ENCODE results near the gene SLC25A1. TPM values are rescaled to one million over a fixed set of nuclear protein-coding genes. Genes with fewer than 3 reads are reported as not detected.
A peak's percentile ranks its signal among the peaks of the same experiment; 100 is the strongest.

SLC25A1 gene
- total and polyA plus RNA-seq, 7 donors = 7.3 to 23.1 (median 10.8) TPM

- H3K36me3 ChIP-seq (ENCODE audit: insufficient read depth in 1 of 2, low read depth in 1 of 2) = peaks cover 7 to 79% of the 10 kb centered on the region in 2 donors
- H3K4me1 ChIP-seq = no peaks in the 10 kb centered on the region
- H3K27ac ChIP-seq = no peak overlapping the region
- peak in 1 of 4 donors; percentile 23 for ATAC-seq
- no peaks in the 10 kb centered on the region for H3K9me3 ChIP-seq
- DNase-seq = no peak
- no peak for TF ChIP-seq CTCF (IDR thresholded peaks at IDR 0.05)
- no peak overlapping the region for H3K4me3 ChIP-seq
- WGBS, 3 donors = 92 to 95% (median 92%) methylated on average over 21 of the region's 21 CpGs
- no peaks in the 10 kb centered on the region for H3K27me3 ChIP-seq (ENCODE audit: insufficient read depth in 3 of 3, low read length in 2 of 3)
- intact Hi-C loops (cut with DNase I) = no loop called here
Observed at GRCh38 chr22:19134176-19134831, 44.2 kb downstream of the SLC25A1 start.

GRCh38 chr22:19133561-19133960 lies 45.0 kb downstream of the SLC25A1 start:
- intact Hi-C loops (cut with DNase I) = no loop called here
- 91 to 95% (median 95%) methylated on average over 13 of the region's 13 CpGs for WGBS, 3 donors

DNA sequence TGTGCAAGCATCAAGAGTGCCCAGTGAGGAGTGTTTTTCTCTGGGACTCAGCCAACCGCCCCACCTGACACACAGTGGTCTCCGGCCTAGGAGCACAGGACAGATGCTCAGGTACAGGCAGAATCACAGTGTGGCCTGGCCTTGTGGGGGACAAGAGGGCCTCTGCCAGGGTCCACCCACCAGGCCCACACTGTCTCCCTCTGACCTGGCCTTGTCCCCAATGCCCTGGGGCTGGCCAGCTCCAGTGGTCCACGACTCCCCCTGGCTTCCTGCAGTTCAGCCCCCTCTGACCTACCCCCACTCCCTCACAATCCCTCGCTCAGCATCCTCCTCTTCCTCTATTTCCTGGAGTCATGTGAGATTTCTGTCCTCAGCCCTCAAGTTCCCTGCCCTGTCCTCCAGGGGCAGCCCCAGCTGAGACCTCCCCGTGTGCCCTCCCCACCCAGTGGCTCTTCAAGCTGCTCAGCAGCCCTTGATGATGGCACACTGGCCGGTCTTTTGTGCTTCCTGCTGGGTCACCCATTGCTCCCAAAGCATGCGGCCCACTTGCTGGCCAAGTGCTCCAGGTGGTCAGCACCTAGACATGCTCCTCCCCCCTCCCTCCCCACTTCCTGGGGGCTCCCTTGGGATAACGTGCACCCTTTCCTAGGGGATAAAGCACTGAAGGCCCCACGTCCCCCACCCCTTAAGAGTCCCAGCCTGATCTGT lies 45.7 kb downstream of the SLC25A1 start:
- no peak for TF ChIP-seq CTCF (IDR thresholded peaks at IDR 0.05)
- no peaks in the 10 kb centered on the region for H3K4me1 ChIP-seq
- no peak overlapping the region for H3K4me3 ChIP-seq
- no peak for DNase-seq
- no peaks in the 10 kb centered on the region for H3K9me3 ChIP-seq
- no peak overlapping the region for H3K27ac ChIP-seq
- H3K27me3 ChIP-seq (ENCODE audit: insufficient read depth in 3 of 3, low read length in 2 of 3) = no peaks in the 10 kb centered on the region
- WGBS, 3 donors = 85 to 91% (median 88%) methylated on average over 9 of the region's 9 CpGs
- no peak for ATAC-seq
- intact Hi-C loops (cut with DNase I) = no loop called here
- H3K36me3 ChIP-seq (ENCODE audit: insufficient read depth in 1 of 2, low read depth in 1 of 2) = peaks cover 4 to 65% of the 10 kb centered on the region in 2 donors

More at GRCh38 chr22:19133561-19133960, 45.0 kb downstream of the SLC25A1 start:
- no peaks in the 10 kb centered on the region for H3K27me3 ChIP-seq (ENCODE audit: insufficient read depth in 3 of 3, low read length in 2 of 3)
- no peak overlapping the region for H3K27ac ChIP-seq
- H3K36me3 ChIP-seq (ENCODE audit: insufficient read depth in 1 of 2, low read depth in 1 of 2) = peaks cover 4 to 72% of the 10 kb centered on the region in 2 donors
- H3K9me3 ChIP-seq = no peaks in the 10 kb centered on the region
- H3K4me1 ChIP-seq = no peaks in the 10 kb centered on the region
- no peak overlapping the region for H3K4me3 ChIP-seq
- DNase-seq (no peak), ATAC-seq (no peak)
- TF ChIP-seq CTCF (IDR thresholded peaks at IDR 0.05) = no peak

GRCh38 chr22:19132153-19132552 lies 46.4 kb downstream of the SLC25A1 start:
- Histone ChIP-seq H3K27me3 (ENCODE audit: insufficient read depth in 3 of 3, low read length in 2 of 3) (no peaks in the 10 kb centered on the region), H3K36me3 (ENCODE audit: insufficient read depth in 1 of 2, low read depth in 1 of 2) (peaks cover 4 to 59% of the 10 kb centered on the region in 2 donors), H3K4me3 (no peak overlapping the region), H3K9me3 (no peaks in the 10 kb centered on the region), H3K4me1 (no peaks in the 10 kb centered on the region), H3K27ac (no peak overlapping the region)
- 92 to 93% (median 92%) methylated on average over 20 of the region's 20 CpGs for WGBS, 3 donors
- TF ChIP-seq CTCF (IDR thresholded peaks at IDR 0.05) = no peak
- ATAC-seq (no peak), DNase-seq (no peak)
- intact Hi-C loops (cut with DNase I) = no loop called here

All from psoas muscle (tissue), 8 donors.